Ishikawa (cell line): ENCODE measurements around the gene RYR3.

Source experiments
- EP300 ChIP-seq: IDR thresholded peaks from 2 replicates; pipeline ENCODE4 v1.6.1; 2012; ENCODE audit warnings: borderline replicate concordance
- MAX ChIP-seq: IDR thresholded peaks from 2 replicates; pipeline ENCODE4 v1.6.1; 2012
- TAF1 ChIP-seq: IDR thresholded peaks from 2 replicates; pipeline ENCODE4 v1.6.1; 2012; ENCODE audit warnings: low read depth, mild to moderate bottlenecking

GRCh38 chr15:33601461-33601860, 290.7 kb downstream of the RYR3 start:
- TF ChIP-seq MAX, result no peak
- no peak for TF ChIP-seq TAF1
- TF ChIP-seq EP300, result no peak
